Esophagus squamous epithelium (tissue), 5 donors: Measurements from ENCODE around the gene ITFG1. TPM values are rescaled to one million over a fixed set of nuclear protein-coding genes. Genes with fewer than 3 reads are reported as not detected.

Source experiments
- DNase-seq: peaks from one replicate; lab custom pipeline; 2025; lab: John Stamatoyannopoulos, UW
- H3K27ac ChIP-seq, 4 donors: fragments of 200-600 bp; sonication (generic); one replicate each; pipeline ENCODE4 v1.5.1; 2016 to 2019; ENCODE audit warnings: mild to moderate bottlenecking in 1 of 4
- H3K27me3 ChIP-seq, 4 donors: fragments of 200-600 bp; sonication (generic); 1 replicate in 3 of 4; 2 replicates in 1 of 4; pipeline versions ENCODE4 v1.5.1 to v1.6.0; 2017 to 2021; ENCODE audit warnings: antibody characterized with exemption in 1 of 4
- H3K36me3 ChIP-seq, 3 donors: fragments of 200-600 bp; sonication (generic); one replicate each; pipeline ENCODE4 v1.5.1; 2016 to 2019
- H3K4me1 ChIP-seq, 3 donors: fragments of 200-600 bp; sonication (generic); one replicate each; pipeline ENCODE4 v1.5.1; 2017 to 2019
- H3K4me3 ChIP-seq, 4 donors: fragments of 200-600 bp; sonication (generic); 1 replicate in 3 of 4; 2 replicates in 1 of 4; pipeline ENCODE4 v1.5.1; 2016 to 2019; ENCODE audit warnings: mild to moderate bottlenecking in 2 of 4, moderate library complexity in 1 of 4
- H3K9me3 ChIP-seq, 3 donors: fragments of 200-600 bp; sonication (generic); one replicate each; pipeline ENCODE4 v1.5.1; 2016 to 2019
- POLR2A ChIP-seq, 4 donors: fragments of 450-650 bp; IDR thresholded peaks; one replicate each; pipeline ENCODE4 v1.6.1; 2017; ENCODE audit warnings: antibody characterized with exemption in 4 of 4, mild to moderate bottlenecking in 4 of 4, moderate library complexity in 3 of 4
- WGBS, 2 donors: methylation state at CpG; one replicate each; pipeline ENCODE4 v1.1.5; 2018; 5-methylcytosine and 5-hydroxymethylcytosine counted together
- intact Hi-C: fragments of 100-400 bp; cut with DNase I; formaldehyde crosslinking; loops from one replicate; pipeline ENCODE4 v1.15.0; 2022
- total RNA-seq, 4 donors: library from RNA; depleted of rRNA; stranded (reverse); fragments of >200 nt; gene quantifications; one replicate each; pipeline ENCODE4 v1.1.0, GENCODE V29; 2016
- TF ChIP-seq, protein P1 (sequence below), 6 experiments: fragments of 450-650 bp in 4 of 6; fragments of 200-600 bp in 2 of 6; sonication (generic) in 2 of 6; IDR thresholded peaks; one replicate each; pipeline ENCODE4 v1.5.1; 2016 to 2019; ENCODE audit warnings: antibody characterized with exemption in 6 of 6, mild to moderate bottlenecking in 4 of 6, moderate library complexity in 4 of 6
- donor health status: DM: yes; HTN: yes; CAD: no.

The ITFG1 gene
- total RNA-seq, 4 donors from 2014 or later: 16.1 to 31.9 (median 26.4) TPM

DNA sequence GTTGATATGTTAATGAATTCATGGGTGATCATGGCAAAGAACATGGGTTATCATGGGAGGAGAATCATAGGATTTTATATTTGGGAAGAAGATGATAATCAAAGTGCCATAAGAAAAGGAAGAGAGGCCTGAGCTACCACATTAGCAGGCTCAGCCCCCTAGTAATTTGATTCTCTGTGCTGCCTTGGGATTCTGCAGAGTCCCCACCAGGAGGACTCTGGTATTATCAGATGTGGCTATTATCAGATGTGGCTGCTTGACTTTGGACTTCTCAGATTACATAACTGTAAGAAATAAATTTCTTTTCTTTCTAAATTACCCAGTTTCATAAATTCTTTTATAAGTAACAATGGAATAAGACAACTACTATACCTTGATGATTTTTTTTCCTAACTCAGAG lies 137.6 kb downstream of the ITFG1 start:
- Histone ChIP-seq H3K27ac (no peak overlapping the region), H3K9me3 (peaks cover 0 to 4% (median 3%) of the 10 kb centered on the region in 3 donors), H3K36me3 (no peaks in the 10 kb centered on the region), H3K27me3 (no peaks in the 10 kb centered on the region), H3K4me3 (no peak overlapping the region), H3K4me1 (no peaks in the 10 kb centered on the region)
- no peak for DNase-seq
- TF ChIP-seq, protein P1, sequence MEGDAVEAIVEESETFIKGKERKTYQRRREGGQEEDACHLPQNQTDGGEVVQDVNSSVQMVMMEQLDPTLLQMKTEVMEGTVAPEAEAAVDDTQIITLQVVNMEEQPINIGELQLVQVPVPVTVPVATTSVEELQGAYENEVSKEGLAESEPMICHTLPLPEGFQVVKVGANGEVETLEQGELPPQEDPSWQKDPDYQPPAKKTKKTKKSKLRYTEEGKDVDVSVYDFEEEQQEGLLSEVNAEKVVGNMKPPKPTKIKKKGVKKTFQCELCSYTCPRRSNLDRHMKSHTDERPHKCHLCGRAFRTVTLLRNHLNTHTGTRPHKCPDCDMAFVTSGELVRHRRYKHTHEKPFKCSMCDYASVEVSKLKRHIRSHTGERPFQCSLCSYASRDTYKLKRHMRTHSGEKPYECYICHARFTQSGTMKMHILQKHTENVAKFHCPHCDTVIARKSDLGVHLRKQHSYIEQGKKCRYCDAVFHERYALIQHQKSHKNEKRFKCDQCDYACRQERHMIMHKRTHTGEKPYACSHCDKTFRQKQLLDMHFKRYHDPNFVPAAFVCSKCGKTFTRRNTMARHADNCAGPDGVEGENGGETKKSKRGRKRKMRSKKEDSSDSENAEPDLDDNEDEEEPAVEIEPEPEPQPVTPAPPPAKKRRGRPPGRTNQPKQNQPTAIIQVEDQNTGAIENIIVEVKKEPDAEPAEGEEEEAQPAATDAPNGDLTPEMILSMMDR (IDR thresholded peaks at IDR 0.05): no peak
- TF ChIP-seq POLR2A (IDR thresholded peaks at IDR 0.05): no peak
- intact Hi-C loops: no loop called here

DNA sequence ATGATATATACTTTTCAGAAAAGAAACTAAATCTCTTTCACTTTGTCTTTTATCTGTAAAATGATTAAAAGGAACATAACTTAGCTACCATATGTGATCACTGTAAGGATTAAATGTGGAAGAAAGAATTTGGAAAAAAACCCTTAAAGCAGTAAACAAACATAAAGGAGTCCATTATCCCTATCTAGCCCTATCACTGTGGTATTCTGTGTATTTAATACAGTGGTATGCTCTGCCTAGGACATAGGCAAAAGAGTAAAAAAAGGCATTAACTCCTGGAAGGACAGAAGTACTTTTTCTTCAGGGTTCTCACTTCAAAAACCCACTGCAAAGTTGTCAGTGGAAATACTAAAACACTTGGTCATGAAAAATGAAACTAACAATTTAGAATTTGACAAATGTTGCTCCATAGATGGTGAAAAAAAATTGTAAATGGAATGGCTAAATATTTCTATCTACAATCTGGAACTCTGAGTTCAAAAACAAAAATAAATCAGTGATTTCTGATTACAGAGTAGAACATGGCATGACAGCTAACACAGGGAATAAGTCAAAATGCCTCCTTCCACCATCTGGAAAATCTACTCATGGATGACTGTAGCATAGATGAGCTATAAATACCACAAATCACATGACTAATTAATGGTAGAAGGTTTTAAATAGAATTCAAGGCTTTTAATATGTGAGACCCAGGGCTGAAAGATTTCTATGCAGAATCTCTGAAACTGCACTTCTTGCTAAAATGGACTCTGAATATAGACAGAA lies 140.1 kb downstream of the ITFG1 start:
- Histone ChIP-seq H3K27ac (no peak overlapping the region), H3K9me3 (peaks cover 0 to 4% (median 3%) of the 10 kb centered on the region in 3 donors), H3K27me3 (no peaks in the 10 kb centered on the region), H3K4me3 (no peak overlapping the region), H3K36me3 (no peaks in the 10 kb centered on the region), H3K4me1 (no peaks in the 10 kb centered on the region)
- TF ChIP-seq, protein P1 (IDR thresholded peaks at IDR 0.05): no peak
- TF ChIP-seq POLR2A (IDR thresholded peaks at IDR 0.05): no peak
- intact Hi-C loops: no loop called here
- DNase-seq: no peak

DNA sequence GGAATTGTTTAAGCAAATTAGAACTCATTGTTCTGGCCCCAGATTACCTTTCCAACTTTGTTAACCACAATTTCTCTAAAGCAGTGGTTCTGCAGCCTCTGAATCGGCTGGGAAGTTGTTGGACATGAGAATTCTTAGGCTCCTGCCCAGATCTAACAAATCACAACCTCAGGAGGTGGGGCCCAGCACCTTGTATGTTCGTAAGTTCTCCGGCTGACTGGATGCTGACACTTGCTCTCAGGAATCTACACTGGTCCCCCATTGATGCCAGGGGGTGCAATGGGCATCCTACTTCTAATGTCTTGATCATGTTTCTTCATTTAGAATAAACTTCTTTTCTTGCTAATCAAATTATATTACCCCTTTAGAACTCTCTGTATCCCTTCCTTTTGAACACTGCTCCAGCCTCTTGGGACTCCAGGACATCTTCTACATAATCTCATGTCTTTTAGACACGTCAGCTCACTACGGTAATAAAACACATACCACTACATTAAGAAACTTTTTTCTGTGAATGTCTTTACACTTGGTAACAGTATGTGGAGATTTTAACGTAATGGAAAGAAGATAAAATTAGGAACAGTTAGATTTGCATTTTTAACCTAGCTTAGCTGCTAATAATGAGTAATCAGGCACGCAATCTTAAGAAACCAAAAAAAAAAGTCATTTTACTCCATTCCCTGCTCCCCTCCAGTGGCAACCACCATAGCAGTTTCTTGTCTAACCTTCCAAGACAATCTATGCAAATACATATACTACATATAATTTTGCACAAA lies 143.2 kb downstream of the ITFG1 start:
- intact Hi-C loops: no loop called here
- no peak for DNase-seq
- H3K36me3 ChIP-seq: no peaks in the 10 kb centered on the region
- 90 to 91% methylated on average over 7 of the region's 7 CpGs for WGBS, 2 donors
- no peak for TF ChIP-seq POLR2A (IDR thresholded peaks at IDR 0.05)
- TF ChIP-seq, protein P1 (IDR thresholded peaks at IDR 0.05): no peak
- no peaks in the 10 kb centered on the region for H3K27me3 ChIP-seq
- no peaks in the 10 kb centered on the region for H3K4me1 ChIP-seq
- no peaks in the 10 kb centered on the region for H3K9me3 ChIP-seq
- H3K27ac ChIP-seq: no peak overlapping the region
- no peak overlapping the region for H3K4me3 ChIP-seq

DNA sequence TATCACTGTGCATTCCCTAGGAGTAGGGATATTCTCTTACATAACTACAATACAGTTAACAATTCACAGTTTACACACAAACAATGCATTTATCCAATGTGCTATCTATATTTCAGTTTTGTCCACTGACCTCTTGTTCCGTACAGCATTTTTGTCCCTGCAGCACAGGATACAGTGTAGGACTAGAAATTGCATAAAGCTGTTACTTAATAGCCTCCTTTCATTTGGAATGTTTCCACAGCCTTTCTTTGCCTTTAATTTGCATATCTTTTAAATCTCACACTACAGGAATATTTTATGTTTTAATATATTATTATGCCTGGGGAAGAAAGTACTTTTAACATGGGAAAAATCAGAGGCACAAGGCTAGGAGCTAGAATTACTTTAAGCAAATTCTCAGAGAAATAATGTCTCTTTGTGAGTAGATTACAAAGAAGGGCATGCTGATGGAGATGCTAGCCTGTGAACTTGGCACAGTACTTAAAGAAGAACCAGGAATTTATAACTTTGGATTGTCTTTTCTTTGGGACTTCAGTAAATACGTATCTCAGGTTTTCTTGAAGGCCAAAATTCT lies 144.3 kb downstream of the ITFG1 start:
- H3K4me1 ChIP-seq: no peaks in the 10 kb centered on the region
- DNase-seq: no peak
- H3K4me3 ChIP-seq: no peak overlapping the region
- H3K27me3 ChIP-seq: no peaks in the 10 kb centered on the region
- no peaks in the 10 kb centered on the region for H3K9me3 ChIP-seq
- H3K36me3 ChIP-seq: no peaks in the 10 kb centered on the region
- 88 to 94% methylated on average over 2 of the region's 2 CpGs for WGBS, 2 donors
- TF ChIP-seq, protein P1 (IDR thresholded peaks at IDR 0.05): no peak
- no peak for TF ChIP-seq POLR2A (IDR thresholded peaks at IDR 0.05)
- no peak overlapping the region for H3K27ac ChIP-seq
- intact Hi-C loops: no loop called here
